ENCODE measurements around the gene HEXB.
"Not testable (repeated sequence)": the region's sequence is repeated elsewhere in the genome, so short reads cannot be mapped to it uniquely, and the experiment has no call there.

HEXB gene

GRCh38 chr5:74738406-74738805 is 53.4 kb downstream of the HEXB start:
- DNase-seq (ENCODE audit: low read depth), result no peak

- not testable (repeated sequence) for DNase-seq (ENCODE audit: low read depth)
These were observed 63.7 kb downstream of the HEXB start for GRCh38 chr5:74748742-74749141.

- DNase-seq (ENCODE audit: low read depth), result no peak
These were observed 76.2 kb downstream of the HEXB start for GRCh38 chr5:74761241-74761640.

- no peak for DNase-seq (ENCODE audit: low read depth)
These were observed 77.6 kb downstream of the HEXB start for GRCh38 chr5:74762599-74762998.

- DNase-seq (ENCODE audit: low read depth), result no peak
These were observed 78.5 kb downstream of the HEXB start for GRCh38 chr5:74763504-74763903.

- no peak for DNase-seq (ENCODE audit: low read depth)
These were observed 80.2 kb downstream of the HEXB start for GRCh38 chr5:74765201-74765600.

- DNase-seq (ENCODE audit: low read depth), result no peak
These were observed 80.9 kb downstream of the HEXB start for GRCh38 chr5:74765929-74766328.

GRCh38 chr5:74766418-74766848 is 81.4 kb downstream of the HEXB start:
- no peak for DNase-seq (ENCODE audit: low read depth)

- peak; percentile 90 for DNase-seq (ENCODE audit: low read depth)
These were observed 82.0 kb downstream of the HEXB start, which contains the start of the genes GFM2 and NSA2 for GRCh38 chr5:74766849-74767578. GFM2 (minus strand) TSS chr5:74767117; CDS start chr5:74763742, 3,375 bp downstream. NSA2 (plus strand) TSS chr5:74767249; CDS start chr5:74767361, 112 bp downstream.

GRCh38 chr5:74767579-74767913 is 82.5 kb downstream of the HEXB start:
- DNase-seq (ENCODE audit: low read depth), result no peak
